Epithelial cell of esophagus (primary cell): ENCODE measurements around the gene PDS5A.
"Not testable (repeated sequence)": the region's sequence is repeated elsewhere in the genome, so short reads cannot be mapped to it uniquely, and the experiment has no call there.

ENCODE experiments used
- DNase-seq: peaks from one replicate; pipeline ENCODE4 v3.0.0; 2010; ENCODE audit warnings: low read depth
- H3K4me3 ChIP-seq: 2 replicates; pipeline ENCODE4 v1.5.1; 2011; ENCODE audit warnings: mild to moderate bottlenecking, low read length, control low read depth
- CTCF ChIP-seq: IDR thresholded peaks from 2 replicates; pipeline ENCODE4 v1.5.1; 2011; ENCODE audit warnings: low read depth, mild to moderate bottlenecking, low read length, control low read depth, inconsistent platforms; ENCODE audit not compliant: insufficient read depth; ENCODE audit errors: missing control alignments

PDS5A gene

GRCh38 chr4:39950861-39951481 is 26.7 kb downstream of the PDS5A start:
- H3K4me3 ChIP-seq = no peak overlapping the region
- no peak for TF ChIP-seq CTCF
- no peak for DNase-seq

DNA sequence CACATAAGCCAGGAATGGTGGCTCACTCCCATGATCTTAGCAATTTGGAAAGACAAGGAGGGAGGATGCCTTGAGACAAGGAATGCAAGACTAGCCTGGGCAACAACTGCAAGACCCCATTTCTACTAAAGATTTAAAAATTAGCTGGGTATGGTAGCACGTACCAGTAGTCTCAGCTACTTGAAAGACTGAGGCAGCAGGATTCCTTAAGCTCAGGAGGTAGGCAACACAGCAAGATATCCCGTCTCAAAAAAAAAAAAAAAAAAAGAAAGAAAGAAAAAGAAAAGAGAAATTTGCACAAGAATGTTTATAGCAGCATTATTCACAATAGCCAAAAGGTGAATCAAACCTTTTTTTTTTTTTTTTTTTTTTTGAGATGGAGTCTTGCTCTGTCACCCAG is 29.7 kb downstream of the PDS5A start:
- no peak overlapping the region for H3K4me3 ChIP-seq
- DNase-seq = no peak
- no peak for TF ChIP-seq CTCF

DNA sequence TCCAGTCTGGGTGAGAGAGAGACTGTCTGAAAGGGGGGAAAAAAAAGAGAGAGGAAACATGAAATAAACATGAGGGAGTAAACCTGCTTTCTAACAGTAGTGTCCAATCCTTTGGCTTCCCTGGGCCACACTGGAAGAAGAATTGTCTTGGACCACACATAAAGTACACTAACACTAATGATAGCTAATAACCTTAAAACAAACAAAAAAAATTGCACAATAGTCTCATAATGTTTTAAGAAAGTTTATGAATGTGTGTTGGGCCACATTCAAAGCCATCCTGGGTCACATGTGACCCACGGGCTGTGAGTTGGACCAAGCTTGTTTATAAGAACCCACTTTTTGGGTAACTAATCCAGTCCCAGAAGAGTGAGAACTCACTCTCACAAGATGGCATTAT is 30.3 kb downstream of the PDS5A start:
- no peak for TF ChIP-seq CTCF
- no peak for DNase-seq
- H3K4me3 ChIP-seq = no peak overlapping the region

- not testable (repeated sequence) for DNase-seq, H3K4me3 ChIP-seq
Observed at GRCh38 chr4:39944245-39944644, 33.5 kb downstream of the PDS5A start.

DNA sequence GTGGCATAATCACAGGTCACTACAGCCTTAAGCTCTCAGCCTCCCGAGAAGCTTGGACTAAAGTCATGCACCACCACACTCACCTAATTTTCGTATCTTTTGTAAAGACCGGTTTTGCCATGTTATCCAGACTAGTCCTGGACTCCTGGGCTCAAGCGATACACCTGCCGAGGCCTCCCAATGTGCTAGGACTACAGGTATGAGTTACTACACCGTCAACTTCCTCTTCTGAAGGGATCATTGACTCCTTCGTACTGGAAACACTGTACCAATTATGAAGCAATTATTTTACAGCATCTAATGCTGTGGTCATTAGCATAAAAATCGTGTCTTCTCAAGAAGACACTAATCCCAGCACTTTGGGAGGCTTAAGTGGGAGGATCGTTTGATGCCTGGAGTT is 35.2 kb downstream of the PDS5A start:
- no peak overlapping the region for H3K4me3 ChIP-seq
- DNase-seq = no peak
- TF ChIP-seq CTCF = no peak

DNA sequence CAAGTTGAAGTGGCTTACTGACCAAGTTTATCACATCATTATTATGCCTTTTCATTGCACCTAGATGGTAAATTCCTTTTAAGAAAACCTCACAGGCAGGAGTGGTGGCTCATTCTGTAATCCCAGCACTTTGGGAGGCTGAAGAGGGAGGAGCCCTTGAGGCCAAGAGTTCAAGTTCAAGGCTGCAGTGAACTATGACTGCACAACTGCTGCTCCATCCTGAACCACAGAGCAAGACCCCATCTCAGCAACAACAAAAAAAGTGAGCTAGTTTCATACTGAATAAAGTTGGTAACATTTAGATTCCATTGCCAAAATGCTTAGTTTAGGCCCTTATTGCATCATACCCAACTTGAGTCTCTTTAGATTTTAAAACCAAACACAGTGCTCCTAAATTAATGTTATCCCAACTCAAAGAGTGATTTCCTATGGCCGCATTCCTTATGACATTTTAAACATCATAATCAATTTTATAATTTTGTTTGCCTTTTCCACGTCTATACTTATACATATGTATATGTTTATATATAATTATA is 36.0 kb downstream of the PDS5A start:
- H3K4me3 ChIP-seq = no peak overlapping the region
- no peak for TF ChIP-seq CTCF
- no peak for DNase-seq

DNA sequence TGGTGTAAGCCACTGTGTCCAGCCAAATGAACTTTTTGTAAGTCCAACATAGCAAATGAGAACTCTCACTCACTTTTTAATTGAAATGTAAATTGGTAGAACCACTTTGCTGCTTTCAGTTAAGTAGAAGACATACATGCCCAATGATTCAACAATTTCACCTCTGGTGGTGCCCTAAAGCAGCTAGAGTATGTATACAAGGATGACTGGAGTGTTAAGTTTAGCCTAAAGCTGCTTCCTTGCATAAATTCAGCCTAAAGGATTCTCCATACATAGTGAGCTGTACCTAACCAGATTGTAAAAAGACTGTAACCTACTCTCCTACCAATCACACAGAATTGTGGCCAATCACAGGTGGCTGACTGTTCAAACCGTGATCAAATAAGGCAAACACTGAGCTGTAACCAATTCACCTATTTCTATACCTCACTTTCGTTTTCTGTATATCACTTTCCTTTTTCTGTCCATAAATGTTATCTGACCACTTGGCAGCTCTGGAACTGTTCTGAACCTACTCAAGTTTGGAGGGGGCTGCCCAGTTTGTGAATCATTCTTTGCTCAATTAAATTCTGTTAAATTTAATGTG is 39.9 kb downstream of the PDS5A start:
- DNase-seq = peak; percentile 60
- no peak overlapping the region for H3K4me3 ChIP-seq
- TF ChIP-seq CTCF = no peak
